HFFc6 (cell line): ENCODE results near the gene TMEM132D. TPM values are rescaled to one million over a fixed set of nuclear protein-coding genes. Genes with fewer than 3 reads are reported as not detected.

Experiments used
- DNase-seq: peaks from one replicate; pipeline ENCODE4 v3.0.0-alpha.2; 2018
- H3K27ac Mint-ChIP-seq: 2 replicates; pipeline ENCODE4 v1.8.0; 2020; ENCODE audit warnings: mild to moderate bottlenecking, mixed read lengths
- H3K27me3 Mint-ChIP-seq: 2 replicates; pipeline ENCODE4 v1.8.0; 2021; ENCODE audit warnings: mild to moderate bottlenecking, moderate library complexity, mixed read lengths; ENCODE audit not compliant: insufficient read depth
- H3K36me3 Mint-ChIP-seq: 2 replicates; pipeline ENCODE4 v1.8.0; 2021; ENCODE audit warnings: low read depth, mixed read lengths
- H3K4me1 Mint-ChIP-seq: 2 replicates; pipeline ENCODE4 v1.8.0; 2020; ENCODE audit warnings: low read depth, mixed read lengths
- H3K4me3 Mint-ChIP-seq: 2 replicates; pipeline ENCODE4 v1.8.0; 2020; ENCODE audit warnings: mild to moderate bottlenecking, moderate library complexity, mixed read lengths
- H3K9me3 Mint-ChIP-seq: 2 replicates; pipeline ENCODE4 v1.8.0; 2020; ENCODE audit warnings: mild to moderate bottlenecking, mixed read lengths
- CTCF ChIP-seq: fragments of 200-600 bp; sonication (generic); IDR thresholded peaks from 2 replicates; pipeline ENCODE4 v1.5.0; 2021; ENCODE audit warnings: antibody characterized with exemption, mild to moderate bottlenecking
- total RNA-seq, 6 experiments: library from RNA; stranded (reverse); fragmentation: NEBNext Ultra II Directional; extraction: Animal tissue kit (Norgen Biotek cat#: 25700); gene quantifications; 2 replicates in 1 of 6; 3 replicates in 5 of 6; pipeline ENCODE4 v1.2.3, GENCODE V29; 2021

Gene TMEM132D
- total RNA-seq, 6 experiments from 2014 or later: not detected

DNA sequence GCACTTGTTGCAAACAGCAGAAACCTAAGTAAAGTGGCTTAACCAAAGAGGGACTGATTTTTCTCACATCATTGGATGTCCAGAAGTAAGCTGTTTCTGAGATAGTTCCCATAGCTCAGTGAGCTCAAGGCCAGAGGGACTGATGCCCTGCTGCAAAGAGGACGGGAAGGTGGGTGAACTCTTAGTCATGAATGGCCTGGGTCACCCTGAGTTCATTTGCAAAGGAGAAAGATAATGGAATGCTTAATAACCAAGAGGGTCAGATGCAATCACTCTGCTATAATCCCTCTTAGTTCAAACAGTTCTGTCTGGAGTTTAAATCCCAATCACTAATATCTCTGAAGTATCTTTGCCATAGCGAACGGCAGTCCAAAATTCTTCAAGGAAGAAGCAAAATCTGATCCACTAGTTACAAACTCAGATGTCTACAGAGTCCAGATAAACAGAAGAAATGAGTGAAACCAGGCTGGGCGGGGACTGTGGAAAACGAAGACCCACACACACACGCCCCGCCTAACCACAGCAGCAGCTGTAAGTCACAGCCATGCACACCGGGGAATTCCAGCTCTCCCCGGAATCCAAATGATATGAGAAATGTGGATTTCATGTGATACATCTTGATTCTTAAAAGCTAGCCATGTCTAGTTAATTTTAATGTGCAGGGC, 289.5 kb downstream of the TMEM132D start:
- H3K9me3 Mint-ChIP-seq: peaks cover 71% of the 10 kb centered on the region
- no peak for DNase-seq
- no peak overlapping the region for H3K27ac Mint-ChIP-seq

DNA sequence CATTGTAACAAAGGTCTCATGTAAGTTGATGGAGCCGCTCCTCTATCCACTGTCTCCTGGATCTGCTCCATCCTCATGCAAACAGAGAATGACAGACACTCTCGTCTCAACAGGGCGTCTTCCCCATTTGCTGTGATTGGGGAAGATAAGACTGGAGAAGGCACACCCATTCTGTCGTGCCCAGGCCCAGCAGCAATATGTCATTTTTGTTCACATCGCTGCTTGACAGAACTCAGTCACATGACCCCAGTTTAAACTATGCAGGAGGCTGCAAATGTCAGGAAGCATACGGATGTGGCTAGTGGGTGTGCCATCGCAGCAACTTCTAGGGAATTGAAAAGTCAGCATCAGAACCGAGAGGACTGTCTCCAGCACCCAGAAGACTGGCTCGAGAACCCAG, 290.5 kb downstream of the TMEM132D start:
- no peak overlapping the region for H3K4me3 Mint-ChIP-seq
- no peak overlapping the region for H3K27ac Mint-ChIP-seq
- H3K36me3 Mint-ChIP-seq: no peaks in the 10 kb centered on the region
- no peak for DNase-seq
- H3K27me3 Mint-ChIP-seq: no peaks in the 10 kb centered on the region; the same call in 1 of the 2 replicates
- no peak for TF ChIP-seq CTCF
- H3K4me1 Mint-ChIP-seq: no peaks in the 10 kb centered on the region
- peaks cover 64% of the 10 kb centered on the region for H3K9me3 Mint-ChIP-seq

More for the DNA sequence above, 289.5 kb downstream of the TMEM132D start:
- H3K4me3 Mint-ChIP-seq: no peak overlapping the region
- no peaks in the 10 kb centered on the region; the same call in 1 of the 2 replicates for H3K27me3 Mint-ChIP-seq
- no peak for TF ChIP-seq CTCF
- H3K4me1 Mint-ChIP-seq: no peaks in the 10 kb centered on the region
- H3K36me3 Mint-ChIP-seq: no peaks in the 10 kb centered on the region

GRCh38 chr12:129610601-129611120, 293.2 kb downstream of the TMEM132D start:
- Mint-ChIP-seq H3K36me3 (no peaks in the 10 kb centered on the region), H3K9me3 (peaks cover 65% of the 10 kb centered on the region), H3K27ac (no peak overlapping the region), H3K27me3 (peaks cover 1% of the 10 kb centered on the region; the same call in 1 of the 2 replicates), H3K4me1 (no peaks in the 10 kb centered on the region), H3K4me3 (no peak overlapping the region)
- no peak for DNase-seq
- TF ChIP-seq CTCF: no peak

- no peaks in the 10 kb centered on the region for H3K36me3 Mint-ChIP-seq
- H3K27ac Mint-ChIP-seq: no peak overlapping the region
- no peak for TF ChIP-seq CTCF
- peaks cover 1% of the 10 kb centered on the region; the same call in 1 of the 2 replicates for H3K27me3 Mint-ChIP-seq
- DNase-seq: no peak
- no peaks in the 10 kb centered on the region for H3K4me1 Mint-ChIP-seq
- H3K9me3 Mint-ChIP-seq: peaks cover 61% of the 10 kb centered on the region
- H3K4me3 Mint-ChIP-seq: no peak overlapping the region
These were observed 296.1 kb downstream of the TMEM132D start for GRCh38 chr12:129607756-129608155.

- DNase-seq: no peak
- H3K36me3 Mint-ChIP-seq: no peaks in the 10 kb centered on the region
- H3K4me1 Mint-ChIP-seq: no peaks in the 10 kb centered on the region
- no peak overlapping the region for H3K4me3 Mint-ChIP-seq
- H3K9me3 Mint-ChIP-seq: peaks cover 61% of the 10 kb centered on the region
- no peak overlapping the region for H3K27ac Mint-ChIP-seq
- H3K27me3 Mint-ChIP-seq: peaks cover 1% of the 10 kb centered on the region; the same call in 1 of the 2 replicates
- no peak for TF ChIP-seq CTCF
These were observed 296.5 kb downstream of the TMEM132D start for GRCh38 chr12:129607301-129607700.
